ENCODE results near the gene KCNIP4. TPM values are rescaled to one million over a fixed set of nuclear protein-coding genes. Genes with fewer than 3 reads are reported as not detected.

Gene KCNIP4
- polyA plus RNA-seq, 4 donors: 1.3 to 3.7 TPM; not detected in 2

DNA sequence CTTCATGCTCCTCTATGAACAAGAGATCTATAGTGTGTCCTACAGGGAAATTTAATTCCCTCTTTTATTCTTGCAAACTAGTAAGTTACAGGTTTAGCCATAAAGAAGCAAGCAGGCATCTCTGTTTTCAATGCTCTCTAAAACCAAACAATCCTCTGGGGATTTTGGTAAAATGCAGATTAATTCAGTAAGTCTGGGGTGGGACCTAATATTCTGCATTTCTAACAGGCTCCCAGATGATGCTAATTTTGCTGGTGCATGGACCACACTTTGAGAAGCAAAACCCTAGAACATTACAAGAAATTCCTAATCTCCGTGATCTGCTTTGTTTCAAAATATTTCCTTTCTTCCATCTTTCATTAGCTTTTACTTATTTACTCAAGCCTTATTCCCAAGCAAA is 903.5 kb downstream of the KCNIP4 start:
- Histone ChIP-seq H3K27me3 (ENCODE audit: control insufficient read depth in 3 of 3, insufficient read depth in 3 of 3, low read length in 3 of 3) (no peaks in the 10 kb centered on the region), H3K27ac (ENCODE audit: low read depth in 1 of 3, low read length in 2 of 3) (no peak overlapping the region), H3K36me3 (ENCODE audit: control insufficient read depth in 3 of 3, insufficient read depth in 2 of 3, low read depth in 1 of 3, low read length in 3 of 3) (no peaks in the 10 kb centered on the region), H3K4me3 (ENCODE audit: low read depth in 1 of 3, low read length in 3 of 3) (no peak overlapping the region), H3K9me3 (ENCODE audit: control insufficient read depth in 2 of 2, insufficient read depth in 1 of 2, low read depth in 1 of 2, low read length in 1 of 2) (no peaks in the 10 kb centered on the region), H3K4me1 (ENCODE audit: control insufficient read depth in 3 of 3, insufficient read depth in 2 of 3, low read depth in 1 of 3, low read length in 2 of 3) (no peaks in the 10 kb centered on the region)
- DNase-seq: no peak
- no peak for FAIRE-seq
- 87 to 96% (median 93%) methylated on average over 1 of the region's 1 CpG for WGBS, 3 donors

DNA sequence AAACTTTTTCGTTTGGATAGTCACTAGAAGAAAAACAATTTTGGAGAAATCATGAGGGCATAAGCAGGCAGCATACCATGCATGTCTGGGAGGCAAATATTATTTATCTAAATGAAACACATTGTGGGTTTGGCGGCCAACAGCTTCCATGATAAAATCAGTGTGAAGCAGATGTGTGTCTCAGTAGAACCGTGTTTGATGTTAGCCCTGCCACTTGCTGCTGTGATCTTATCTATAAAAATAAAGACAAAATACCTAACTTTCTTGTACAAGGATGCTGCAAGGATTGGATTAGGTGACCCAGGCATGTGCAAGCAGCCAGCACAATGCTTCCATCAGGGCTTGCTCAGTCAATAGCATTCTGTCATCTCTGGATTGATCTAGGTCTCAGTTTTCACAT is 906.9 kb downstream of the KCNIP4 start:
- DNase-seq: no peak
- no peaks in the 10 kb centered on the region for H3K9me3 ChIP-seq (ENCODE audit: control insufficient read depth in 2 of 2, insufficient read depth in 1 of 2, low read depth in 1 of 2, low read length in 1 of 2)
- no peak for FAIRE-seq
- no peak overlapping the region for H3K4me3 ChIP-seq (ENCODE audit: low read depth in 1 of 3, low read length in 3 of 3)
- WGBS, 3 donors: 26 to 42% (median 33%) methylated on average over 3 of the region's 3 CpGs
- H3K4me1 ChIP-seq (ENCODE audit: control insufficient read depth in 3 of 3, insufficient read depth in 2 of 3, low read depth in 1 of 3, low read length in 2 of 3): no peaks in the 10 kb centered on the region
- no peaks in the 10 kb centered on the region for H3K27me3 ChIP-seq (ENCODE audit: control insufficient read depth in 3 of 3, insufficient read depth in 3 of 3, low read length in 3 of 3)
- H3K36me3 ChIP-seq (ENCODE audit: control insufficient read depth in 3 of 3, insufficient read depth in 2 of 3, low read depth in 1 of 3, low read length in 3 of 3): no peaks in the 10 kb centered on the region
- H3K27ac ChIP-seq (ENCODE audit: low read depth in 1 of 3, low read length in 2 of 3): no peak overlapping the region

DNA sequence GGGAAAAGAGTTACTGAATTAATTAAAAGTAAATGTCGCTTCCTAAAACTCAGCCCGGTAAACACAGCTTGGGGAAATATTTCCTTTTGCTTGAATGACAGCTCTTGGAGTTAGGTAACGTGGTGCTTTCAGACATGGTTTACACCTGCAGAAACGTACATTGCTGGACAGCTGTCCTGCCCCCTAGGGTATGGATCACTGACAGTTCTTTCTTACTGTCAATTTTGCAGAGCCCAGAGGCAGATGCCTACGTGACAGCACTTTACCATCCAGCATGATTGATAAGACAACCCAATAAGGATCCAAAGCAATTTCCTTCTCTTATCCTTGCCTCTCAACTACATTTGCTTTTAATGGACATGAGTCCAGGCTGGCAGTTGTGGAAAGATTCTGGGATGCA is 913.8 kb downstream of the KCNIP4 start:
- FAIRE-seq (no peak), DNase-seq (no peak)
- 52 to 69% (median 67%) methylated on average over 5 of the region's 5 CpGs for WGBS, 3 donors
- no peaks in the 10 kb centered on the region for H3K4me1 ChIP-seq (ENCODE audit: control insufficient read depth in 3 of 3, insufficient read depth in 2 of 3, low read depth in 1 of 3, low read length in 2 of 3)
- H3K27me3 ChIP-seq (ENCODE audit: control insufficient read depth in 3 of 3, insufficient read depth in 3 of 3, low read length in 3 of 3): no peaks in the 10 kb centered on the region
- H3K36me3 ChIP-seq (ENCODE audit: control insufficient read depth in 3 of 3, insufficient read depth in 2 of 3, low read depth in 1 of 3, low read length in 3 of 3): no peaks in the 10 kb centered on the region
- H3K27ac ChIP-seq (ENCODE audit: low read depth in 1 of 3, low read length in 2 of 3): no peak overlapping the region
- no peak overlapping the region for H3K4me3 ChIP-seq (ENCODE audit: low read depth in 1 of 3, low read length in 3 of 3)
- H3K9me3 ChIP-seq (ENCODE audit: control insufficient read depth in 2 of 2, insufficient read depth in 1 of 2, low read depth in 1 of 2, low read length in 1 of 2): no peaks in the 10 kb centered on the region

DNA sequence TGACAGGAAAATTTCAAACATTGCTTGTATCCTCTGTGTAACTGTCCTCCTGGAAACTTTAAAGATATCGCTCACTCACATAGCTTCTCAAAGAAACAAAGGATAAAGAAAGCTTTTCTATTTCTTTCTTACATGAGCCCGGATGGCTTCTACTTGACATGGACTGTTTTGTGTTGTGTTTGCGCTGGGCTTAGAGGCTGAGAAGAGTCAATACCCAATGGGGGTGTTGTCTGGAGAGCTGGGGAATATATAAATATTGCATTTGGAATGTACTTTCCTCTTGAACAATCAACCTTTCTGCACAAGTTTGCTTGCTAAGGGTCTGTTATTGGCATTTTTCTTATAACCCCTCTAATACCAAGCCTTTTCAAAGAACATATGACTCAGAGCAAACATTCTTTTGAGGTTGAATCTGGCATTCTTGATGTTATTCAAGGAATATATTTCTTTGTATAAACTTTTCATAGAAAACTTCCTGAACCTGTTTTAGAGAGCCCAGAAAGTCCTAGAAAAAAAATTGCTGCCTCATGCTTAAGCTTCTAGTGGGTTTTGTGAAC is 916.4 kb downstream of the KCNIP4 start:
- no peak overlapping the region for H3K4me3 ChIP-seq (ENCODE audit: low read depth in 1 of 3, low read length in 3 of 3)

DNA sequence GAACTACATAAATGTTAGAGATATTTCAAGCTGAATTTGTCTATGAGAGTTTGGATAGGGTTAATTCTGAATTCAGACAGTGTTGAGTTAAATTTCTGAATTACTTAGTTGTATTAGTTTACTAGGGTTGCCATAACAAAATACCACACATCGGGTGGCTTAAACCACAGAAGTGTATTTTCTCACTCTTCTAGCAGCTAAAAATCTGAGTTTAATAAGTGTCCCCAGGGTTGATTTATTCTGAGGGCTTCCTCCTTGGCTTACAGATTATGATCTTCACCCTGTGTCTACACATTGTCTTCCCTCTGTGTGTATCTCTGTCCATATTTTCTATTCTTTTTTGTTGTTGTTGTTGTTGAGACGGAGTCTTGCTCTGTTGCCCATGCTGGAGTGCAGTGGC is 929.8 kb downstream of the KCNIP4 start:
- FAIRE-seq: no peak
- 76 to 87% (median 85%) methylated on average over 2 of the region's 2 CpGs for WGBS, 3 donors
- H3K27ac ChIP-seq (ENCODE audit: low read depth in 1 of 3, low read length in 2 of 3): no peak overlapping the region
- no peaks in the 10 kb centered on the region for H3K36me3 ChIP-seq (ENCODE audit: control insufficient read depth in 3 of 3, insufficient read depth in 2 of 3, low read depth in 1 of 3, low read length in 3 of 3)
- H3K27me3 ChIP-seq (ENCODE audit: control insufficient read depth in 3 of 3, insufficient read depth in 3 of 3, low read length in 3 of 3): no peaks in the 10 kb centered on the region
- no peak for DNase-seq
- no peaks in the 10 kb centered on the region for H3K9me3 ChIP-seq (ENCODE audit: control insufficient read depth in 2 of 2, insufficient read depth in 1 of 2, low read depth in 1 of 2, low read length in 1 of 2)
- no peak overlapping the region for H3K4me3 ChIP-seq (ENCODE audit: low read depth in 1 of 3, low read length in 3 of 3)
- H3K4me1 ChIP-seq (ENCODE audit: control insufficient read depth in 3 of 3, insufficient read depth in 2 of 3, low read depth in 1 of 3, low read length in 2 of 3): no peaks in the 10 kb centered on the region

More for the DNA sequence above, 916.4 kb downstream of the KCNIP4 start:
- no peak for FAIRE-seq
- Histone ChIP-seq H3K9me3 (ENCODE audit: control insufficient read depth in 2 of 2, insufficient read depth in 1 of 2, low read depth in 1 of 2, low read length in 1 of 2) (peaks cover 0 to under 1% of the 10 kb centered on the region in 2 donors), H3K4me1 (ENCODE audit: control insufficient read depth in 3 of 3, insufficient read depth in 2 of 3, low read depth in 1 of 3, low read length in 2 of 3) (no peaks in the 10 kb centered on the region), H3K27me3 (ENCODE audit: control insufficient read depth in 3 of 3, insufficient read depth in 3 of 3, low read length in 3 of 3) (no peaks in the 10 kb centered on the region), H3K36me3 (ENCODE audit: control insufficient read depth in 3 of 3, insufficient read depth in 2 of 3, low read depth in 1 of 3, low read length in 3 of 3) (no peaks in the 10 kb centered on the region), H3K27ac (ENCODE audit: low read depth in 1 of 3, low read length in 2 of 3) (no peak overlapping the region)
- WGBS, 3 donors: 59 to 73% (median 66%) methylated on average over 3 of the region's 3 CpGs
- DNase-seq: no peak

DNA sequence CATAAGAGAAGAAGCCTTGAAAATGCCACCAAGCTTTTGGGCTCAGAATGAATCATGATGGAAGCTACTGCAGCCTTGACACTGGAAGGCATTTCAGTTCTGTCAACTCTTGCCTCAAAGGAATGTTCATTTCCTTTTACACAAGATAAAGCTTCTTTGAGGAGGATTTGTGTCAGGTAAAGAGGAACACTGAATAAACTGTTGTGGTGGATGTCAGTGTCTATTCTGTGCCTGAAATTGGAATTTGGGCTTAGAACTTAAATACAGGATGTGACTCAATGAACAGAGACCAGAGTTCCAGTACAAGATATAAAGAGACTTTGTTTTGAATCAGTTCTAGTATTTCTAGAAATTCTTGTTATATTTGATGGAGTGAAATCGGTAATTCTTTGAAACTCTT is 935.1 kb downstream of the KCNIP4 start:
- Histone ChIP-seq H3K36me3 (ENCODE audit: control insufficient read depth in 3 of 3, insufficient read depth in 2 of 3, low read depth in 1 of 3, low read length in 3 of 3) (no peaks in the 10 kb centered on the region), H3K27me3 (ENCODE audit: control insufficient read depth in 3 of 3, insufficient read depth in 3 of 3, low read length in 3 of 3) (no peaks in the 10 kb centered on the region), H3K4me3 (ENCODE audit: low read depth in 1 of 3, low read length in 3 of 3) (no peak overlapping the region), H3K27ac (ENCODE audit: low read depth in 1 of 3, low read length in 2 of 3) (no peak overlapping the region), H3K9me3 (ENCODE audit: control insufficient read depth in 2 of 2, insufficient read depth in 1 of 2, low read depth in 1 of 2, low read length in 1 of 2) (no peaks in the 10 kb centered on the region), H3K4me1 (ENCODE audit: control insufficient read depth in 3 of 3, insufficient read depth in 2 of 3, low read depth in 1 of 3, low read length in 2 of 3) (no peaks in the 10 kb centered on the region)
- DNase-seq (no peak), FAIRE-seq (no peak)
- 92 to 95% (median 93%) methylated on average over 1 of the region's 1 CpG for WGBS, 3 donors

DNA sequence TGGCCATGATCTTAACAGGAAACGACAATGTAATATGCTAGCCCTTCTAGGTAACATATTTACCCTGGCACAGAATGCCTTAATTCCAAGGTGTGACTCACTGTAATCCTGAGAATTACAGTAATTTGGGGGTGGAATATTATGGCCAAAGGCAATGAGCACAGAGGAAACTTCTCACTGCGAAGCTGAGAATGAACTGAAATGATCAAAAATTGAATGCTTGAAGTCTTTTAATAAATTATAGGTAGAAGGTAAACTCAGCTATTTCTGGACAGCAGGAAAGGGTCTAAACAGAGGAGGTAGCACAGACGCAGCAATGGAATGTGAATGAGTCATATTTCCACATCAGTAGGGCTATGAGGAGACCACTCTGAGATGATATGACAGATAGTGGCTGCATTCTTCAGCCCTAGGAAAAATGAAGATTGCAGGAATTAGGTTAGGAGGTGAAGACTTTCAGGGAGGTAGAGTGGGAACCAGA is 935.7 kb downstream of the KCNIP4 start:
- H3K27me3 ChIP-seq (ENCODE audit: control insufficient read depth in 3 of 3, insufficient read depth in 3 of 3, low read length in 3 of 3): no peaks in the 10 kb centered on the region
- H3K36me3 ChIP-seq (ENCODE audit: control insufficient read depth in 3 of 3, insufficient read depth in 2 of 3, low read depth in 1 of 3, low read length in 3 of 3): no peaks in the 10 kb centered on the region
- WGBS, 3 donors: 57 to 68% (median 61%) methylated on average over 3 of the region's 3 CpGs
- no peaks in the 10 kb centered on the region for H3K4me1 ChIP-seq (ENCODE audit: control insufficient read depth in 3 of 3, insufficient read depth in 2 of 3, low read depth in 1 of 3, low read length in 2 of 3)
- no peak for FAIRE-seq
- no peak for DNase-seq
- H3K4me3 ChIP-seq (ENCODE audit: low read depth in 1 of 3, low read length in 3 of 3): no peak overlapping the region
- no peak overlapping the region for H3K27ac ChIP-seq (ENCODE audit: low read depth in 1 of 3, low read length in 2 of 3)
- H3K9me3 ChIP-seq (ENCODE audit: control insufficient read depth in 2 of 2, insufficient read depth in 1 of 2, low read depth in 1 of 2, low read length in 1 of 2): no peaks in the 10 kb centered on the region

DNA sequence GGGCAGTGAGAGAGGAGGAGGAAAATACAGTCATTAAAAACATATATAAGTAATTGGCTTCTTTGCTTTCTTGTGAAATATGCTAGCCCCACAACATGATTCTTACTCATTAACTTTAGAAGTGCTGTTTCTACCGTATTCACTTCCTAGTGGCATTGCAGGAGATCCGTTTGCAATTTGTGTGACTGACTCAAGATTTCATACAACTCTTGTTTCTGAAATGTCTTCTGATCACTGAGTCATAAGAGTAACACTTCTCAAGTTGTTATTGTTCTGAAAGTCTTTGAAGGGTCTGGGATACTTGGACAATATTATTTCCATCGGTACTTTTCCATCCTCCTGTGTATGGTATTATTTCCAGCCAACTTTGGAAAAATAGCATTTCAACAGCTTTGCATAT is 937.5 kb downstream of the KCNIP4 start:
- DNase-seq: no peak
- 75 to 86% (median 81%) methylated on average over 3 of the region's 3 CpGs for WGBS, 3 donors
- no peaks in the 10 kb centered on the region for H3K27me3 ChIP-seq (ENCODE audit: control insufficient read depth in 3 of 3, insufficient read depth in 3 of 3, low read length in 3 of 3)
- H3K27ac ChIP-seq (ENCODE audit: low read depth in 1 of 3, low read length in 2 of 3): no peak overlapping the region
- H3K36me3 ChIP-seq (ENCODE audit: control insufficient read depth in 3 of 3, insufficient read depth in 2 of 3, low read depth in 1 of 3, low read length in 3 of 3): no peaks in the 10 kb centered on the region
- no peaks in the 10 kb centered on the region for H3K4me1 ChIP-seq (ENCODE audit: control insufficient read depth in 3 of 3, insufficient read depth in 2 of 3, low read depth in 1 of 3, low read length in 2 of 3)
- no peak for FAIRE-seq
- H3K9me3 ChIP-seq (ENCODE audit: control insufficient read depth in 2 of 2, insufficient read depth in 1 of 2, low read depth in 1 of 2, low read length in 1 of 2): no peaks in the 10 kb centered on the region
- no peak overlapping the region for H3K4me3 ChIP-seq (ENCODE audit: low read depth in 1 of 3, low read length in 3 of 3)

DNA sequence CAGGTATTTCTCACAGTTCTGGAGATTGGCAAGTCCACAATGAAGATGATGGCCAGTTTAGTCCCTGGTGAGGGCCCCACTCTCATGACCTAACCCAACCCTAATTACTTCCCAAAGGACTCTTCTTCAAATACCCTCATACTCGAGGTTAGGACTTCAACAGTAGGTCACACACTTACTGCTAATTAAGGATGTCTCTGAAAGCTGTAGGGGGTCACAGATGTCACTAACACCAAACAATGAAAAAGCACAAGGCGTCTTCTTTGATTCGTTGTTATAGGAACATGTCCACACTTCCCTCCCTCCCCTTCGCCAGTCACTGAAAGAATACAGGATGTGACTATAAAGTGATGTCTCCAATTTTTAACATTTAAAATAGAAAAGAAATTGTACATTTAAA is 938.6 kb downstream of the KCNIP4 start:
- no peak for FAIRE-seq
- Histone ChIP-seq H3K36me3 (ENCODE audit: control insufficient read depth in 3 of 3, insufficient read depth in 2 of 3, low read depth in 1 of 3, low read length in 3 of 3) (no peaks in the 10 kb centered on the region), H3K4me3 (ENCODE audit: low read depth in 1 of 3, low read length in 3 of 3) (no peak overlapping the region), H3K4me1 (ENCODE audit: control insufficient read depth in 3 of 3, insufficient read depth in 2 of 3, low read depth in 1 of 3, low read length in 2 of 3) (no peaks in the 10 kb centered on the region), H3K27me3 (ENCODE audit: control insufficient read depth in 3 of 3, insufficient read depth in 3 of 3, low read length in 3 of 3) (no peaks in the 10 kb centered on the region), H3K9me3 (ENCODE audit: control insufficient read depth in 2 of 2, insufficient read depth in 1 of 2, low read depth in 1 of 2, low read length in 1 of 2) (no peaks in the 10 kb centered on the region), H3K27ac (ENCODE audit: low read depth in 1 of 3, low read length in 2 of 3) (no peak overlapping the region)
- no peak for DNase-seq
- WGBS, 3 donors: 57 to 58% (median 57%) methylated on average over 4 of the region's 4 CpGs
